H1 (cell line): Measurements from ENCODE around the gene CCDC88A. TPM values are rescaled to one million over a fixed set of nuclear protein-coding genes. Genes with fewer than 3 reads are reported as not detected.

Source experiments
- CTCF ChIA-PET: fragments of 300-600 bp; sonication (Branson Sonifier 250); formaldehyde crosslinking; loops from one replicate; lab custom pipeline; 2021; ENCODE audit not compliant: partially characterized antibody; lab: Charles Lee
- POLR2A ChIA-PET: fragments of 300-600 bp; sonication (Branson Sonifier 250); formaldehyde crosslinking; loops from one replicate; lab custom pipeline; 2021; ENCODE audit warnings: inconsistent platforms; ENCODE audit not compliant: partially characterized antibody; lab: Charles Lee
- DNase-seq, 2 experiments: peaks; one replicate each; pipeline versions ENCODE4 v3.0.0 to v3.0.0-alpha.2; 2010 to 2022; ENCODE audit warnings: low spot score in 2 of 2, low read depth in 1 of 2, mixed read lengths in 1 of 2
- FAIRE-seq: peaks from 2 replicates; lab custom pipeline; 2011; peaks lifted over from hg19 to GRCh38; lab: Jason Lieb, UNC
- H2AFZ ChIP-seq: 2 replicates; pipeline ENCODE4 v1.8.1; 2012; ENCODE audit warnings: low read length, inconsistent platforms
- H2AK5ac ChIP-seq: 2 replicates; pipeline ENCODE4 v1.6.1; 2013; ENCODE audit warnings: low read depth, low read length
- H2BK120ac ChIP-seq: replicated peaks from 2 replicates; pipeline ENCODE3; 2013; ENCODE audit warnings: low read depth, low read length, inconsistent platforms
- H2BK12ac ChIP-seq: 2 replicates; pipeline ENCODE4 v1.6.1; 2013; ENCODE audit warnings: low read depth, low read length
- H2BK15ac ChIP-seq: 2 replicates; pipeline ENCODE4 v1.6.1; 2013; ENCODE audit warnings: low read length
- H2BK20ac ChIP-seq: 2 replicates; pipeline ENCODE4 v1.6.1; 2013; ENCODE audit warnings: low read length
- H2BK5ac ChIP-seq: 2 replicates; pipeline ENCODE4 v1.6.1; 2013; ENCODE audit warnings: low read depth, low read length
- H3K14ac ChIP-seq: 2 replicates; pipeline ENCODE4 v1.6.1; 2013; ENCODE audit warnings: inconsistent platforms; ENCODE audit not compliant: insufficient read length
- H3K18ac ChIP-seq: 2 replicates; pipeline ENCODE4 v1.6.1; 2013; ENCODE audit warnings: low read length; ENCODE audit errors: extremely low read depth
- H3K23ac ChIP-seq: 2 replicates; pipeline ENCODE4 v1.6.1; 2013; ENCODE audit warnings: inconsistent platforms; ENCODE audit not compliant: insufficient read length
- H3K23me2 ChIP-seq: 2 replicates; pipeline ENCODE4 v1.6.1; 2013; ENCODE audit warnings: low read depth, low read length
- H3K27ac ChIP-seq: 2 replicates; pipeline ENCODE4 v1.6.1; 2011; ENCODE audit warnings: low read depth, low read length, inconsistent platforms
- H3K27me3 ChIP-seq, 4 experiments: replicated peaks in 1 of 4; 1 replicate in 1 of 4; 2 replicates in 3 of 4; pipeline versions ENCODE4 v1.6.1 to v1.8.1; 2011 to 2013; ENCODE audit warnings: low read length in 3 of 4, mild to moderate bottlenecking in 3 of 4, inconsistent platforms in 2 of 4, mixed read lengths in 2 of 4, moderate library complexity in 1 of 4; ENCODE audit not compliant: control insufficient read depth in 3 of 4, insufficient read depth in 3 of 4; ENCODE audit errors: extremely low read depth in 1 of 4
- H3K36me3 ChIP-seq, 4 experiments: 2 replicates each; pipeline versions ENCODE4 v1.6.1 to v1.8.1; 2011 to 2013; ENCODE audit warnings: mild to moderate bottlenecking in 4 of 4, low read length in 3 of 4, moderate library complexity in 2 of 4, control low read depth in 1 of 4, inconsistent platforms in 1 of 4; ENCODE audit not compliant: insufficient read depth in 4 of 4, control insufficient read depth in 2 of 4
- H3K4ac ChIP-seq: replicated peaks from 2 replicates; pipeline ENCODE3; 2013; ENCODE audit warnings: low read length, low read depth, mixed read lengths, inconsistent platforms; ENCODE audit not compliant: insufficient read length
- H3K4me1 ChIP-seq, 4 experiments: replicated peaks in 1 of 4; 1 replicate in 1 of 4; 2 replicates in 3 of 4; pipeline versions ENCODE4 v1.6.1 to v1.8.1; 2011 to 2013; ENCODE audit warnings: low read length in 3 of 4, inconsistent platforms in 2 of 4, mixed read lengths in 1 of 4; ENCODE audit not compliant: insufficient read depth in 4 of 4, control insufficient read depth in 3 of 4
- H3K4me2 ChIP-seq, 2 experiments: 2 replicates each; pipeline versions ENCODE4 v1.6.1 to v1.8.1; 2011 to 2013; ENCODE audit warnings: low read depth in 2 of 2, low read length in 2 of 2, control low read depth in 1 of 2, inconsistent platforms in 1 of 2, mild to moderate bottlenecking in 1 of 2; ENCODE audit not compliant: insufficient read depth in 1 of 2
- H3K4me3 ChIP-seq, 4 experiments: fragments of 200-600, 300-600 bp in 1 of 4; sonication (generic), shearing (Covaris generic), sonication (Bioruptor Twin) in 1 of 4; 2 replicates each; pipeline versions ENCODE4 v1.5.1 to v1.8.1; 2011 to 2016; ENCODE audit warnings: low read length in 4 of 4, low read depth in 3 of 4, control low read depth in 2 of 4, inconsistent platforms in 2 of 4, mild to moderate bottlenecking in 2 of 4, mixed read lengths in 1 of 4, moderate library complexity in 1 of 4; ENCODE audit not compliant: insufficient read depth in 2 of 4; ENCODE audit errors: extremely low read depth in 1 of 4
- H3K56ac ChIP-seq: replicated peaks from 2 replicates; pipeline ENCODE3; 2013; ENCODE audit warnings: low read depth, mild to moderate bottlenecking, mixed read lengths, low read length, inconsistent platforms; ENCODE audit not compliant: insufficient read length
- H3K79me1 ChIP-seq: 2 replicates; pipeline ENCODE4 v1.6.1; 2013; ENCODE audit warnings: low read depth, low read length, control low read depth
- H3K79me2 ChIP-seq, 2 experiments: 2 replicates each; pipeline versions ENCODE4 v1.6.1 to v1.8.1; 2012 to 2013; ENCODE audit warnings: low read length in 2 of 2, mild to moderate bottlenecking in 2 of 2, inconsistent platforms in 1 of 2; ENCODE audit not compliant: insufficient read depth in 2 of 2, control insufficient read depth in 1 of 2
- H3K9ac ChIP-seq, 4 experiments: replicated peaks in 1 of 4; 1 replicate in 1 of 4; 2 replicates in 3 of 4; pipeline versions ENCODE4 v1.6.1 to v1.8.1; 2011 to 2013; ENCODE audit warnings: low read depth in 3 of 4, low read length in 3 of 4, control low read depth in 2 of 4, mild to moderate bottlenecking in 2 of 4, moderate library complexity in 2 of 4, inconsistent platforms in 1 of 4; ENCODE audit errors: extremely low read depth in 1 of 4
- H3K9me3 ChIP-seq, 2 experiments: 2 replicates each; pipeline versions ENCODE4 v1.6.1 to v1.8.1; 2012 to 2013; ENCODE audit warnings: mild to moderate bottlenecking in 2 of 2, moderate library complexity in 2 of 2, control low read depth in 1 of 2, inconsistent platforms in 1 of 2, low read depth in 1 of 2, low read length in 1 of 2, mixed read lengths in 1 of 2; ENCODE audit not compliant: insufficient read depth in 2 of 2
- H4K20me1 ChIP-seq, 2 experiments: replicated peaks in 1 of 2; 2 replicates each; pipeline versions ENCODE3 to v1.8.1; 2011 to 2013; ENCODE audit warnings: inconsistent platforms in 2 of 2, low read length in 2 of 2, mild to moderate bottlenecking in 1 of 2; ENCODE audit not compliant: insufficient read depth in 2 of 2, control insufficient read depth in 1 of 2
- H4K5ac ChIP-seq: 2 replicates; pipeline ENCODE4 v1.6.1; 2013; ENCODE audit warnings: low read length, low read depth, mixed read lengths, inconsistent platforms; ENCODE audit not compliant: insufficient read length
- H4K8ac ChIP-seq: 2 replicates; pipeline ENCODE4 v1.8.0; 2013; ENCODE audit warnings: mild to moderate bottlenecking, moderate library complexity, low read length, inconsistent platforms; ENCODE audit not compliant: insufficient read depth; ENCODE audit errors: extremely low read depth
- H4K91ac ChIP-seq: replicated peaks from 2 replicates; pipeline ENCODE3; 2013; ENCODE audit warnings: low read length, mixed read lengths, inconsistent platforms; ENCODE audit not compliant: insufficient read length
- BCL11A ChIP-seq, 2 experiments: IDR thresholded peaks; one replicate each; pipeline ENCODE4 v1.6.1; 2011; ENCODE audit warnings: low read depth in 2 of 2, low read length in 2 of 2, mild to moderate bottlenecking in 2 of 2
- BRCA1 ChIP-seq: IDR thresholded peaks from 2 replicates; pipeline ENCODE4 v1.6.1; 2012; ENCODE audit warnings: low read depth, low read length, improper control_type of control experiment
- CBX5 ChIP-seq: fragments of 300-800, 300-1000 bp; sonication (generic); IDR thresholded peaks from 2 replicates; pipeline ENCODE4 v1.7.1; 2016; ENCODE audit warnings: antibody characterized with exemption, low read length, low read depth
- JUN ChIP-seq: IDR thresholded peaks from 2 replicates; pipeline ENCODE4 v1.6.1; 2011; ENCODE audit warnings: low read depth, mild to moderate bottlenecking, improper control_type of control experiment, low read length
- KDM1A ChIP-seq: fragments of 200-600, 300-600 bp; sonication (generic); IDR thresholded peaks from 2 replicates; pipeline ENCODE4 v1.7.1; 2016; ENCODE audit warnings: mild to moderate bottlenecking, low read length, borderline replicate concordance
- RNF2 ChIP-seq: fragments of 200-900, 300-1000 bp; sonication (generic); IDR thresholded peaks from 2 replicates; pipeline ENCODE4 v1.7.1; 2016; ENCODE audit warnings: borderline replicate concordance, low read depth, mild to moderate bottlenecking, antibody characterized with exemption, low read length; ENCODE audit not compliant: poor library complexity, severe bottlenecking; ENCODE audit errors: missing control alignments
- RXRA ChIP-seq: IDR thresholded peaks from 2 replicates; pipeline ENCODE4 v1.6.1; 2011; ENCODE audit warnings: low read depth, mild to moderate bottlenecking, low read length, moderate library complexity; ENCODE audit not compliant: insufficient read depth
- SP1 ChIP-seq: IDR thresholded peaks from 2 replicates; pipeline ENCODE4 v1.6.1; 2011; ENCODE audit warnings: low read depth, low read length
- SP2 ChIP-seq: IDR thresholded peaks from 2 replicates; pipeline ENCODE4 v1.6.1; 2012; ENCODE audit warnings: mild to moderate bottlenecking, low read length, inconsistent platforms
- SP4 ChIP-seq: IDR thresholded peaks from 2 replicates; pipeline ENCODE4 v1.6.1; 2012; ENCODE audit warnings: low read length, inconsistent platforms
- TAF7 ChIP-seq: optimal IDR thresholded peaks from 2 replicates; pipeline ENCODE3; 2011; ENCODE audit warnings: low read depth, mild to moderate bottlenecking, inconsistent platforms, low read length, moderate library complexity, borderline replicate concordance
- TBP ChIP-seq: IDR thresholded peaks from 2 replicates; pipeline ENCODE4 v1.6.1; 2011; ENCODE audit warnings: low read depth, low read length, improper control_type of control experiment
- WGBS, 2 experiments: shearing (Covaris generic) in 1 of 2; methylation state at CpG; one replicate each; pipeline versions ENCODE4 v1.1.6 to v1.1.7; 2013 to 2015; ENCODE audit warnings: low lambda C conversion rate in 2 of 2, mixed read lengths in 2 of 2, inconsistent platforms in 1 of 2, low coverage in 1 of 2, missing lambda C conversion rate in 1 of 2; ENCODE audit not compliant: insufficient replicate concordance in 2 of 2, insufficient coverage in 1 of 2, insufficient read length in 1 of 2; ENCODE audit errors: extremely low coverage in 1 of 2, missing lambda C conversion rate in 1 of 2; 5-methylcytosine and 5-hydroxymethylcytosine counted together
- polyA plus RNA-seq, 7 experiments: library from polyadenylated mRNA; depleted of rRNA in 3 of 7; stranded (reverse) in 5 of 7; unstranded in 2 of 7; fragments of >200 nt in 5 of 7; fragments of 200-250 nt in 2 of 7; gene quantifications; 1 replicate in 5 of 7; 2 replicates in 1 of 7; 4 replicates in 1 of 7; pipeline versions ENCODE4 v1.2.1 to v1.2.3, GENCODE V29; 2011 to 2013; ENCODE audit warnings: missing spikeins in 2 of 7, mixed read lengths in 2 of 7
- total RNA-seq: library from RNA; stranded (reverse); fragmentation: NEBNext Ultra II Directional; extraction: Animal tissue kit (Norgen Biotek cat#: 25700); gene quantifications from 2 replicates; pipeline ENCODE4 v1.2.1, GENCODE V29; 2021
- TF ChIP-seq, protein P1 (sequence below): IDR thresholded peaks from 2 replicates; pipeline ENCODE4 v1.6.1; 2012; ENCODE audit warnings: low read length, inconsistent platforms

The CCDC88A gene
- total and polyA plus RNA-seq, 2 of the 8 experiments (the other 6 are each of a cell fraction or from before 2014, with no cell fraction given), result 27.0 to 98.0 TPM

DNA sequence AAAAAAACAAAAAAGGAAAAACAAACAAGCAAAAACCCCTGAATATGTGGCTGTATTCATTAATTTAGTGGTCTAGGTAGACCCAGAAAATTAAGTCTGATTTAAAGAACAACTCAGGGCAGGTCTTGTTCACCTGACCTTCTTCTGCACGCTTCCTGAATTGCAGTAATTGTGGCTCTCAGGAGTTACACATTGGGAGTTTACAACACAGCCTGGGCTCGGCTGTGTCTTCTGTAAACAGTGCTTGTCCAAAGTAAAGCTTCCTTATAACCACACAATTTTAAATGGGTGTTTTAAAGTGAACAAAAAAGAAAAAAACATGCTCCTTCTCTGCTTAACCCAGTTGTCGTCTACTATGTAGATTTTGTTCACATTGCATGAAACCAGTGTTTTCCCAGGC is 142.3 kb downstream of the CCDC88A start:
- Histone ChIP-seq H4K91ac (no peak overlapping the region), H2BK12ac (0 out of 2 replicates have a peak overlapping the region, but pooled peaks have one; percentile 27), H2AK5ac (no peak overlapping the region), H3K4me3 (no peak overlapping the region), H3K79me1 (no peaks in the 10 kb centered on the region), H2BK15ac (no peak overlapping the region), H3K4ac (peak overlapping the region; percentile 94), H2AFZ (0 out of 2 replicates have a peak overlapping the region, but pooled peaks have one; percentile 79), H4K8ac (no peak overlapping the region), H3K56ac (no peak overlapping the region), H2BK20ac (no peak overlapping the region), H3K79me2 (no peaks in the 10 kb centered on the region), H4K20me1 (no peaks in the 10 kb centered on the region), H3K27me3 (no peaks in the 10 kb centered on the region), H2BK120ac (no peak overlapping the region), H3K9me3 (no peaks in the 10 kb centered on the region), H3K23me2 (peaks cover 2% of the 10 kb centered on the region; the same call in 1 of the 2 replicates), H3K23ac (no peak overlapping the region), H3K18ac (no peak overlapping the region; the same call in 1 of the 2 replicates), H3K9ac (no peak overlapping the region), H3K4me2 (no peak overlapping the region), H3K4me1 (peaks cover 3 to 15% (median 5%) of the 10 kb centered on the region in 4 experiments; a peak in 5 of 7 replicates), H3K36me3 (no peaks in the 10 kb centered on the region), H4K5ac (no peak overlapping the region), H3K14ac (no peak overlapping the region), H3K27ac (no peak overlapping the region), H2BK5ac (peak overlapping the region; percentile 24; the same call in 1 of the 2 replicates)
- FAIRE-seq (no peak), DNase-seq (no peak)
- WGBS, 2 experiments, result 94% methylated on average over 3 of the region's 3 CpGs; no CpG with 5 or more reads in 1 of the 2 experiments
- ChIA-PET CTCF (no interaction called here), POLR2A (no interaction called here)
- TF ChIP-seq CBX5, result no peak
- no peak for TF ChIP-seq SP4
- no peak for TF ChIP-seq RXRA
- no peak for TF ChIP-seq TAF7
- no peak for TF ChIP-seq RNF2
- TF ChIP-seq BRCA1, result no peak
- no peak for TF ChIP-seq KDM1A
- TF ChIP-seq SP1, result no peak
- TF ChIP-seq TBP, result no peak
- TF ChIP-seq BCL11A (IDR thresholded peaks at IDR 0.05; ENCODE audit: low read depth in 2 of 2, low read length in 2 of 2), result no peak
- TF ChIP-seq, protein P1, sequence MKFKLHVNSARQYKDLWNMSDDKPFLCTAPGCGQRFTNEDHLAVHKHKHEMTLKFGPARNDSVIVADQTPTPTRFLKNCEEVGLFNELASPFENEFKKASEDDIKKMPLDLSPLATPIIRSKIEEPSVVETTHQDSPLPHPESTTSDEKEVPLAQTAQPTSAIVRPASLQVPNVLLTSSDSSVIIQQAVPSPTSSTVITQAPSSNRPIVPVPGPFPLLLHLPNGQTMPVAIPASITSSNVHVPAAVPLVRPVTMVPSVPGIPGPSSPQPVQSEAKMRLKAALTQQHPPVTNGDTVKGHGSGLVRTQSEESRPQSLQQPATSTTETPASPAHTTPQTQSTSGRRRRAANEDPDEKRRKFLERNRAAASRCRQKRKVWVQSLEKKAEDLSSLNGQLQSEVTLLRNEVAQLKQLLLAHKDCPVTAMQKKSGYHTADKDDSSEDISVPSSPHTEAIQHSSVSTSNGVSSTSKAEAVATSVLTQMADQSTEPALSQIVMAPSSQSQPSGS, result no peak
- TF ChIP-seq JUN, result no peak
- TF ChIP-seq SP2, result no peak
